HepG2 (cell line): ENCODE measurements around the gene FHIT. TPM values are rescaled to one million over a fixed set of nuclear protein-coding genes. Genes with fewer than 3 reads are reported as not detected.

Source experiments
- ATAC-seq: fragments of 200-7000 bp; cut with Tn5 transposase; 3 replicates; pipeline ENCODE4 v1.9.1; 2020; ENCODE audit warnings: mild to moderate bottlenecking, moderate library complexity
- BruUV-seq: library from RNA; stranded (reverse); fragments of 400-500 nt; replicated peaks from 2 replicates; lab custom pipeline; 2021; lab: Mats Ljungman, UMichigan
- CTCF ChIA-PET: fragments of 300-600 bp; formaldehyde crosslinking; extraction: SDS; loops from one replicate; lab custom pipeline; 2021; ENCODE audit warnings: low total read pairs, inconsistent platforms, low intra/inter-chr PET ratio; lab: Yijun Ruan, JAX
- POLR2A ChIA-PET: fragments of 350-600 bp; sonication (Branson Sonifier 250); formaldehyde crosslinking; loops from one replicate; lab custom pipeline; 2020; ENCODE audit warnings: antibody characterized with exemption, inconsistent platforms; lab: Yijun Ruan, JAX
- DNase-seq: peaks from one replicate; pipeline ENCODE4 v3.0.0-alpha.2; 2015; ENCODE audit warnings: low spot score
- FAIRE-seq: peaks from 3 replicates; lab custom pipeline; 2011; peaks lifted over from hg19 to GRCh38; lab: Jason Lieb, UNC
- H2AFZ ChIP-seq: one replicate; pipeline ENCODE4 v1.6.1; 2011; ENCODE audit warnings: low read length, inconsistent platforms
- H3K27ac ChIP-seq: fragments of 300-600 bp; 3 replicates; pipeline ENCODE4 v1.8.0; 2011; ENCODE audit warnings: mixed run types, mild to moderate bottlenecking, mixed read lengths, low read length, inconsistent platforms; ENCODE audit not compliant: insufficient read depth; ENCODE audit errors: extremely low read length
- H3K27me3 ChIP-seq, 2 experiments: fragments of 200-600 bp in 1 of 2; 2 replicates in 1 of 2; 3 replicates in 1 of 2; pipeline versions ENCODE4 v1.6.0 to v1.8.0; 2011; ENCODE audit warnings: low read length in 2 of 2, mild to moderate bottlenecking in 2 of 2, moderate library complexity in 2 of 2, inconsistent platforms in 1 of 2; ENCODE audit not compliant: insufficient read depth in 2 of 2, control insufficient read depth in 1 of 2
- H3K36me3 ChIP-seq, 2 experiments: fragments of 200-600 bp in 1 of 2; replicated peaks in 1 of 2; 2 replicates in 1 of 2; 3 replicates in 1 of 2; pipeline versions ENCODE4 v1.5.1 to v1.8.0; 2011; ENCODE audit warnings: low read length in 2 of 2, inconsistent platforms in 1 of 2; ENCODE audit not compliant: insufficient read depth in 2 of 2, control insufficient read depth in 1 of 2
- H3K4me1 ChIP-seq: 2 replicates; pipeline ENCODE4 v1.5.1; 2012; ENCODE audit warnings: low read length, inconsistent platforms; ENCODE audit not compliant: insufficient read depth
- H3K4me2 ChIP-seq: 2 replicates; pipeline ENCODE4 v1.6.0; 2011; ENCODE audit warnings: low read depth, low read length, inconsistent platforms
- H3K4me3 ChIP-seq, 3 experiments: fragments of 200-600 bp in 1 of 3; sonication (generic), shearing (Covaris generic) in 1 of 3; replicated peaks in 1 of 3; 2 replicates each; pipeline ENCODE4 v1.5.1; 2011 to 2016; ENCODE audit warnings: low read length in 3 of 3, inconsistent platforms in 2 of 3, low read depth in 2 of 3, mild to moderate bottlenecking in 2 of 3, control low read depth in 1 of 3, mixed read lengths in 1 of 3; ENCODE audit not compliant: insufficient read depth in 1 of 3
- H3K79me2 ChIP-seq: one replicate; pipeline ENCODE4 v1.6.1; 2011; ENCODE audit warnings: low read length, inconsistent platforms; ENCODE audit not compliant: insufficient read depth
- H3K9ac ChIP-seq: 2 replicates; pipeline ENCODE4 v1.6.0; 2011; ENCODE audit warnings: mild to moderate bottlenecking, low read depth, low read length, inconsistent platforms; ENCODE audit not compliant: insufficient read depth
- H3K9me3 ChIP-seq: 2 replicates; pipeline ENCODE4 v1.5.1; 2012; ENCODE audit warnings: mild to moderate bottlenecking, low read length
- H4K20me1 ChIP-seq: 2 replicates; pipeline ENCODE4 v1.6.0; 2011; ENCODE audit warnings: inconsistent platforms, mild to moderate bottlenecking, low read length, moderate library complexity; ENCODE audit not compliant: insufficient read depth
- FOXA3 ChIP-seq: IDR thresholded peaks from 2 replicates; pipeline ENCODE4 v1.6.1; 2016; ENCODE audit warnings: missing genetic modification reagents, missing compliant biosample characterization
- ZNF354B ChIP-seq: sonication (generic); formaldehyde crosslinking; IDR thresholded peaks from 2 replicates; pipeline ENCODE4 v1.8.0; 2022; ENCODE audit warnings: mild to moderate bottlenecking, missing genetic modification reagents
- ZNF441 ChIP-seq: sonication (generic); formaldehyde crosslinking; IDR thresholded peaks from 2 replicates; pipeline ENCODE4 v1.7.0; 2021; ENCODE audit warnings: missing genetic modification reagents, borderline replicate concordance
- ZNF530 ChIP-seq: sonication (generic); formaldehyde crosslinking; IDR thresholded peaks from 2 replicates; pipeline ENCODE4 v1.5.0; 2020; ENCODE audit warnings: low read depth, mild to moderate bottlenecking, missing genetic modification reagents
- in situ Hi-C: cut with HindIII; loops from 2 replicates; pipeline ENCODE4 v1.10.0; 2017; ENCODE audit warnings: low pct_unique_long_range_greater_than_20kb; ENCODE audit not compliant: extremely low pct_ligation_motif_present
- intact Hi-C: fragments of 100-400 bp; cut with micrococcal nuclease; formaldehyde crosslinking; loops from one replicate; pipeline ENCODE4 v1.10.0; 2022; ENCODE audit not compliant: unreplicated experiment
- polyA plus RNA-seq, 8 experiments: library from polyadenylated mRNA; depleted of rRNA in 3 of 8; stranded (reverse) in 7 of 8; unstranded in 1 of 8; fragments of >200 nt; fragmentation: Illumina TruSeq in 4 of 8; extraction: Trizol in 4 of 8; gene quantifications; 2 replicates each; pipeline versions ENCODE4 v1.2.1 to v1.2.3, GENCODE V29; 2011 to 2016; ENCODE audit warnings: low read depth in 4 of 8, missing spikeins in 1 of 8, mixed read lengths in 1 of 8; ENCODE audit not compliant: insufficient read depth in 1 of 8
- total RNA-seq, 5 experiments: library from RNA; depleted of rRNA; stranded (reverse); fragments of >200 nt; fragmentation: Illumina TruSeq; extraction: Trizol; gene quantifications; 2 replicates each; pipeline ENCODE4 v1.2.3, GENCODE V29; 2016; ENCODE audit warnings: low read depth in 1 of 5
- TF ChIP-seq, protein P1 (sequence below): sonication (generic); formaldehyde crosslinking; IDR thresholded peaks from 2 replicates; pipeline ENCODE4 v1.4.0; 2020; ENCODE audit warnings: missing genetic modification reagents, borderline replicate concordance
- TF ChIP-seq, protein P2 (sequence below): sonication (generic); formaldehyde crosslinking; IDR thresholded peaks from 2 replicates; pipeline ENCODE4 v1.4.0; 2020; ENCODE audit warnings: mild to moderate bottlenecking, missing genetic modification reagents
- TF ChIP-seq, protein P3 (sequence below): sonication (generic); formaldehyde crosslinking; IDR thresholded peaks from 2 replicates; pipeline ENCODE4 v1.5.0; 2020; ENCODE audit warnings: missing genetic modification reagents
- TF ChIP-seq, protein P4 (sequence below): IDR thresholded peaks from 2 replicates; pipeline ENCODE4 v1.6.1; 2016; ENCODE audit warnings: low read depth, missing genetic modification reagents, missing compliant biosample characterization
- TF ChIP-seq, protein P5 (sequence below): sonication (generic); formaldehyde crosslinking; IDR thresholded peaks from 2 replicates; pipeline ENCODE4 v1.8.0; 2022; ENCODE audit warnings: mild to moderate bottlenecking, missing genetic modification reagents

FHIT gene
- total and polyA plus RNA-seq, 2 of the 13 experiments (the other 11 are each of a cell fraction or from before 2014, with no cell fraction given): 4.0 to 4.6 TPM

DNA sequence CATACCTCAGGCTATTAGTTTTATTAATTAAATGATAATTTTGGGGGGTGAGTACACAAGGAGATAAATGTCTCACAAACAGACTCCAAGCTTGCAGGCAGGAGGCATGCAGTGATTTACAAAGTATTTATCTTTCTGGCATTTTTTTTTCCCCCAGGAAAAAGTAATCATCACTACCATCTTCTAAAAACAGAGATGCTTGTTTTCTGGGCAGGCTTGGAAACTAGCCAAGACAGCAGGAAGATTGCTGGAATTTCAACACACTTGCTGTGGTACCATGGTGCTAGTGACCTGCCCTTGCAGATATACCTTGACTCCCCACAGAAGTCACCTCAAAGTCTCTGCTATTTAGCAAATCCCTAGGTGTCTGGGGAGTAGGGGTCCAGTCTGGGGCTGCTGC, 1468.6 kb downstream of the FHIT start:
- no peaks in the 10 kb centered on the region for H3K4me1 ChIP-seq
- H3K9ac ChIP-seq: no peak overlapping the region
- no peaks in the 10 kb centered on the region for H3K27me3 ChIP-seq
- ATAC-seq (no peak), DNase-seq (no peak), FAIRE-seq (no peak)
- ChIA-PET POLR2A (no interaction called here), CTCF (no interaction called here)
- H3K27ac ChIP-seq: no peak overlapping the region
- intact Hi-C loops: no loop called here
- in situ Hi-C loops: no loop called here
- H3K9me3 ChIP-seq: no peaks in the 10 kb centered on the region
- BruUV-seq: no TSS peak
- no peaks in the 10 kb centered on the region for H3K36me3 ChIP-seq
- no peak overlapping the region for H3K4me2 ChIP-seq
- no peak overlapping the region for H3K4me3 ChIP-seq
- no peak for TF ChIP-seq ZNF441 (CRISPR knock-in tag)
- no peak for TF ChIP-seq ZNF530 (CRISPR knock-in tag)
- TF ChIP-seq, protein P1, sequence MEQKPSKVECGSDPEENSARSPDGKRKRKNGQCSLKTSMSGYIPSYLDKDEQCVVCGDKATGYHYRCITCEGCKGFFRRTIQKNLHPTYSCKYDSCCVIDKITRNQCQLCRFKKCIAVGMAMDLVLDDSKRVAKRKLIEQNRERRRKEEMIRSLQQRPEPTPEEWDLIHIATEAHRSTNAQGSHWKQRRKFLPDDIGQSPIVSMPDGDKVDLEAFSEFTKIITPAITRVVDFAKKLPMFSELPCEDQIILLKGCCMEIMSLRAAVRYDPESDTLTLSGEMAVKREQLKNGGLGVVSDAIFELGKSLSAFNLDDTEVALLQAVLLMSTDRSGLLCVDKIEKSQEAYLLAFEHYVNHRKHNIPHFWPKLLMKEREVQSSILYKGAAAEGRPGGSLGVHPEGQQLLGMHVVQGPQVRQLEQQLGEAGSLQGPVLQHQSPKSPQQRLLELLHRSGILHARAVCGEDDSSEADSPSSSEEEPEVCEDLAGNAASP: no peak
- TF ChIP-seq FOXA3 (CRISPR knock-in tag): no peak
- TF ChIP-seq, protein P2, sequence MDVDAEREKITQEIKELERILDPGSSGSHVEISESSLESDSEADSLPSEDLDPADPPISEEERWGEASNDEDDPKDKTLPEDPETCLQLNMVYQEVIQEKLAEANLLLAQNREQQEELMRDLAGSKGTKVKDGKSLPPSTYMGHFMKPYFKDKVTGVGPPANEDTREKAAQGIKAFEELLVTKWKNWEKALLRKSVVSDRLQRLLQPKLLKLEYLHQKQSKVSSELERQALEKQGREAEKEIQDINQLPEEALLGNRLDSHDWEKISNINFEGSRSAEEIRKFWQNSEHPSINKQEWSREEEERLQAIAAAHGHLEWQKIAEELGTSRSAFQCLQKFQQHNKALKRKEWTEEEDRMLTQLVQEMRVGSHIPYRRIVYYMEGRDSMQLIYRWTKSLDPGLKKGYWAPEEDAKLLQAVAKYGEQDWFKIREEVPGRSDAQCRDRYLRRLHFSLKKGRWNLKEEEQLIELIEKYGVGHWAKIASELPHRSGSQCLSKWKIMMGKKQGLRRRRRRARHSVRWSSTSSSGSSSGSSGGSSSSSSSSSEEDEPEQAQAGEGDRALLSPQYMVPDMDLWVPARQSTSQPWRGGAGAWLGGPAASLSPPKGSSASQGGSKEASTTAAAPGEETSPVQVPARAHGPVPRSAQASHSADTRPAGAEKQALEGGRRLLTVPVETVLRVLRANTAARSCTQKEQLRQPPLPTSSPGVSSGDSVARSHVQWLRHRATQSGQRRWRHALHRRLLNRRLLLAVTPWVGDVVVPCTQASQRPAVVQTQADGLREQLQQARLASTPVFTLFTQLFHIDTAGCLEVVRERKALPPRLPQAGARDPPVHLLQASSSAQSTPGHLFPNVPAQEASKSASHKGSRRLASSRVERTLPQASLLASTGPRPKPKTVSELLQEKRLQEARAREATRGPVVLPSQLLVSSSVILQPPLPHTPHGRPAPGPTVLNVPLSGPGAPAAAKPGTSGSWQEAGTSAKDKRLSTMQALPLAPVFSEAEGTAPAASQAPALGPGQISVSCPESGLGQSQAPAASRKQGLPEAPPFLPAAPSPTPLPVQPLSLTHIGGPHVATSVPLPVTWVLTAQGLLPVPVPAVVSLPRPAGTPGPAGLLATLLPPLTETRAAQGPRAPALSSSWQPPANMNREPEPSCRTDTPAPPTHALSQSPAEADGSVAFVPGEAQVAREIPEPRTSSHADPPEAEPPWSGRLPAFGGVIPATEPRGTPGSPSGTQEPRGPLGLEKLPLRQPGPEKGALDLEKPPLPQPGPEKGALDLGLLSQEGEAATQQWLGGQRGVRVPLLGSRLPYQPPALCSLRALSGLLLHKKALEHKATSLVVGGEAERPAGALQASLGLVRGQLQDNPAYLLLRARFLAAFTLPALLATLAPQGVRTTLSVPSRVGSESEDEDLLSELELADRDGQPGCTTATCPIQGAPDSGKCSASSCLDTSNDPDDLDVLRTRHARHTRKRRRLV (CRISPR knock-in tag): no peak
- TF ChIP-seq, protein P3, sequence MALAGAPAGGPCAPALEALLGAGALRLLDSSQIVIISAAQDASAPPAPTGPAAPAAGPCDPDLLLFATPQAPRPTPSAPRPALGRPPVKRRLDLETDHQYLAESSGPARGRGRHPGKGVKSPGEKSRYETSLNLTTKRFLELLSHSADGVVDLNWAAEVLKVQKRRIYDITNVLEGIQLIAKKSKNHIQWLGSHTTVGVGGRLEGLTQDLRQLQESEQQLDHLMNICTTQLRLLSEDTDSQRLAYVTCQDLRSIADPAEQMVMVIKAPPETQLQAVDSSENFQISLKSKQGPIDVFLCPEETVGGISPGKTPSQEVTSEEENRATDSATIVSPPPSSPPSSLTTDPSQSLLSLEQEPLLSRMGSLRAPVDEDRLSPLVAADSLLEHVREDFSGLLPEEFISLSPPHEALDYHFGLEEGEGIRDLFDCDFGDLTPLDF: no peak
- no peak for TF ChIP-seq ZNF354B
- TF ChIP-seq, protein P4, sequence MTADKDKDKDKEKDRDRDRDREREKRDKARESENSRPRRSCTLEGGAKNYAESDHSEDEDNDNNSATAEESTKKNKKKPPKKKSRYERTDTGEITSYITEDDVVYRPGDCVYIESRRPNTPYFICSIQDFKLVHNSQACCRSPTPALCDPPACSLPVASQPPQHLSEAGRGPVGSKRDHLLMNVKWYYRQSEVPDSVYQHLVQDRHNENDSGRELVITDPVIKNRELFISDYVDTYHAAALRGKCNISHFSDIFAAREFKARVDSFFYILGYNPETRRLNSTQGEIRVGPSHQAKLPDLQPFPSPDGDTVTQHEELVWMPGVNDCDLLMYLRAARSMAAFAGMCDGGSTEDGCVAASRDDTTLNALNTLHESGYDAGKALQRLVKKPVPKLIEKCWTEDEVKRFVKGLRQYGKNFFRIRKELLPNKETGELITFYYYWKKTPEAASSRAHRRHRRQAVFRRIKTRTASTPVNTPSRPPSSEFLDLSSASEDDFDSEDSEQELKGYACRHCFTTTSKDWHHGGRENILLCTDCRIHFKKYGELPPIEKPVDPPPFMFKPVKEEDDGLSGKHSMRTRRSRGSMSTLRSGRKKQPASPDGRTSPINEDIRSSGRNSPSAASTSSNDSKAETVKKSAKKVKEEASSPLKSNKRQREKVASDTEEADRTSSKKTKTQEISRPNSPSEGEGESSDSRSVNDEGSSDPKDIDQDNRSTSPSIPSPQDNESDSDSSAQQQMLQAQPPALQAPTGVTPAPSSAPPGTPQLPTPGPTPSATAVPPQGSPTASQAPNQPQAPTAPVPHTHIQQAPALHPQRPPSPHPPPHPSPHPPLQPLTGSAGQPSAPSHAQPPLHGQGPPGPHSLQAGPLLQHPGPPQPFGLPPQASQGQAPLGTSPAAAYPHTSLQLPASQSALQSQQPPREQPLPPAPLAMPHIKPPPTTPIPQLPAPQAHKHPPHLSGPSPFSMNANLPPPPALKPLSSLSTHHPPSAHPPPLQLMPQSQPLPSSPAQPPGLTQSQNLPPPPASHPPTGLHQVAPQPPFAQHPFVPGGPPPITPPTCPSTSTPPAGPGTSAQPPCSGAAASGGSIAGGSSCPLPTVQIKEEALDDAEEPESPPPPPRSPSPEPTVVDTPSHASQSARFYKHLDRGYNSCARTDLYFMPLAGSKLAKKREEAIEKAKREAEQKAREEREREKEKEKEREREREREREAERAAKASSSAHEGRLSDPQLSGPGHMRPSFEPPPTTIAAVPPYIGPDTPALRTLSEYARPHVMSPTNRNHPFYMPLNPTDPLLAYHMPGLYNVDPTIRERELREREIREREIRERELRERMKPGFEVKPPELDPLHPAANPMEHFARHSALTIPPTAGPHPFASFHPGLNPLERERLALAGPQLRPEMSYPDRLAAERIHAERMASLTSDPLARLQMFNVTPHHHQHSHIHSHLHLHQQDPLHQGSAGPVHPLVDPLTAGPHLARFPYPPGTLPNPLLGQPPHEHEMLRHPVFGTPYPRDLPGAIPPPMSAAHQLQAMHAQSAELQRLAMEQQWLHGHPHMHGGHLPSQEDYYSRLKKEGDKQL (CRISPR knock-in tag): no peak
- TF ChIP-seq, protein P5, sequence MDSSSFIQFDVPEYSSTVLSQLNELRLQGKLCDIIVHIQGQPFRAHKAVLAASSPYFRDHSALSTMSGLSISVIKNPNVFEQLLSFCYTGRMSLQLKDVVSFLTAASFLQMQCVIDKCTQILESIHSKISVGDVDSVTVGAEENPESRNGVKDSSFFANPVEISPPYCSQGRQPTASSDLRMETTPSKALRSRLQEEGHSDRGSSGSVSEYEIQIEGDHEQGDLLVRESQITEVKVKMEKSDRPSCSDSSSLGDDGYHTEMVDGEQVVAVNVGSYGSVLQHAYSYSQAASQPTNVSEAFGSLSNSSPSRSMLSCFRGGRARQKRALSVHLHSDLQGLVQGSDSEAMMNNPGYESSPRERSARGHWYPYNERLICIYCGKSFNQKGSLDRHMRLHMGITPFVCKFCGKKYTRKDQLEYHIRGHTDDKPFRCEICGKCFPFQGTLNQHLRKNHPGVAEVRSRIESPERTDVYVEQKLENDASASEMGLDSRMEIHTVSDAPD (CRISPR knock-in tag): no peak
- H4K20me1 ChIP-seq: no peaks in the 10 kb centered on the region
- H3K79me2 ChIP-seq: no peaks in the 10 kb centered on the region
- no peak overlapping the region for H2AFZ ChIP-seq
